Measurements from ENCODE around the gene TMEM107. TPM values are rescaled to one million over a fixed set of nuclear protein-coding genes. Genes with fewer than 3 reads are reported as not detected.

The TMEM107 gene
- total RNA-seq, 1 donor from 2014 or later, result 14.7 TPM

DNA sequence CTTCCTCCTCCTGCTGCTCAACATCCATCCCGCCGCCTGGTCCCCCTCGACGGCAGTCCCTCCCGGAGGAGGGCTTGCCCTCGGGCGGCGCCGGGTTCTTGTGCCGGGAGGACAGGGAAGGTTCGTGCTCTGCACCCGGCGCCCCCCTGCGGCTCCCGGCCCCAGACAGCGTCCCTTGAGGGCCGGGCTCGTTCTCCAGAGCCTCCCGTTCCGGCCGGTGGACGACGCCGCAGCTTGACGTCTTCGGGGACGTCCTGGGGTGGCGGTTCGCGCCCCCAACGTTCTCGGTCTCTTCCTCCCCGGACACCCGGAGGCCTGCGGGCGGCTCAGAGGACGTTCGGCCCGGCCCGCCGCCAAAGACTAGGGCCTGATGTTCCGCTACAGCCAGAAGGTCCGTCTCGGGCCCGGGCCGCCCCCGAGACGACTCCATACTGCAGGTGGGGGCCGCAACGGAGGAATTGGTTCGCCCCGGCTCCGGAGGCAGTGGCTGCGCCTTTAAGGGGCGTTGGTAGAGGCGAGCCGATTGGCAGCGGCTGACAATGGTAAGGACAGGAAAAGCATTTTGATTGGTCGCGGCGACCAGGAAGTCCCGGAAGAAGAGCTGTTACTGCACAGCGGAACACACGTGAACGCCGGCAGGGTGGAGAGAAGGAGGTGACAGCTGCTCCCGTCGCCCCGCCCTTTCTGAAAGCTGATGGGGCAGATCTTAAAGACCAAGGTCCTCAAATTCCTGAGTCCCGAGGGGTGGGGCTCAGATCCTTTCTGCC, 13.7 kb upstream of the TMEM107 start, which contains the start of gene BORCS6:
Gene BORCS6, minus strand, starts transcription at position 470 of the 767 bp plus-strand sequence. Its CDS starts 40 bp downstream, at position 430.
- peak within 1 kb of the TSS; percentile 78 for H3K4me3 ChIP-seq (ENCODE audit: low read depth, low read length)
- H3K27me3 ChIP-seq (ENCODE audit: control insufficient read depth, insufficient read depth, low read length), result no peaks in the 10 kb centered on the region
- peak; percentile 95 for DNase-seq (ENCODE audit: low read depth)
- TF ChIP-seq, protein P1, sequence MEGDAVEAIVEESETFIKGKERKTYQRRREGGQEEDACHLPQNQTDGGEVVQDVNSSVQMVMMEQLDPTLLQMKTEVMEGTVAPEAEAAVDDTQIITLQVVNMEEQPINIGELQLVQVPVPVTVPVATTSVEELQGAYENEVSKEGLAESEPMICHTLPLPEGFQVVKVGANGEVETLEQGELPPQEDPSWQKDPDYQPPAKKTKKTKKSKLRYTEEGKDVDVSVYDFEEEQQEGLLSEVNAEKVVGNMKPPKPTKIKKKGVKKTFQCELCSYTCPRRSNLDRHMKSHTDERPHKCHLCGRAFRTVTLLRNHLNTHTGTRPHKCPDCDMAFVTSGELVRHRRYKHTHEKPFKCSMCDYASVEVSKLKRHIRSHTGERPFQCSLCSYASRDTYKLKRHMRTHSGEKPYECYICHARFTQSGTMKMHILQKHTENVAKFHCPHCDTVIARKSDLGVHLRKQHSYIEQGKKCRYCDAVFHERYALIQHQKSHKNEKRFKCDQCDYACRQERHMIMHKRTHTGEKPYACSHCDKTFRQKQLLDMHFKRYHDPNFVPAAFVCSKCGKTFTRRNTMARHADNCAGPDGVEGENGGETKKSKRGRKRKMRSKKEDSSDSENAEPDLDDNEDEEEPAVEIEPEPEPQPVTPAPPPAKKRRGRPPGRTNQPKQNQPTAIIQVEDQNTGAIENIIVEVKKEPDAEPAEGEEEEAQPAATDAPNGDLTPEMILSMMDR (IDR thresholded peaks at IDR 0.05; ENCODE audit: insufficient read depth, low read length, poor library complexity, severe bottlenecking), result peak; percentile 24
- H3K36me3 ChIP-seq (ENCODE audit: control insufficient read depth, insufficient read depth, low read length), result no peaks in the 10 kb centered on the region

DNA sequence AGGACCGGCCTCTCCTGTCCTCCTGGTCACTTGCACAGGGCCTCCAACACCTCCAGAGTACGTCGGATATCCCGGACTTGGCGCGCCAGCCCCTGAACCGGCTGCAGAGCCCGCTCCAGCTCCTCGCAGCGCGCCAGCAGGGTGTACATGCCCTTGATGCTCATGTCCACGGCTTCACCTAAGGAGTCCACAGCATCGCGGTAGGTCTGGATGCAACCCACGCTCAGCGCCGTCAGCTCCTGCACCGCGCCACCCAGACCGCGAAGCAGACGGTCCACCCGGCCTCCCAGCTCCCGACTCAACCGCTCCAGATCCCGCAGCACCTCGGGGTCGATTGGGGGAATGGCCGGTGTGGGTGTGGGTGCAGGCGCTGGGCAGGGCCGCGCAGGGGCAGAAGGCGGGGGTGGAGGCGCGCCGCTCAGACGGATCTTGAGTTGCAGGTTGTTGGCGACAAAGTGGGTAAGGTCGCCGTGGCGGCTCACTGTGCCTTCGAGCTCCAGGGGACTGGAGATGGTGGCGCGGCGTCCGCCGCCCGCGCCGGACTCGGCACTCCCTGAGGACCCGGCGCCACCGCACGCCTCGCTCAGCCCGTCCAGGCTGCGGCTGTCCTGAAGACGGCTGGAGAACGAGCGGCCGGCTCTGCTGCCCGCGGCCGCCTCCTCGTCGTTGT, 13.0 kb upstream of the TMEM107 start:
- TF ChIP-seq, protein P1 (IDR thresholded peaks at IDR 0.05; ENCODE audit: insufficient read depth, low read length, poor library complexity, severe bottlenecking), result no peak

DNA sequence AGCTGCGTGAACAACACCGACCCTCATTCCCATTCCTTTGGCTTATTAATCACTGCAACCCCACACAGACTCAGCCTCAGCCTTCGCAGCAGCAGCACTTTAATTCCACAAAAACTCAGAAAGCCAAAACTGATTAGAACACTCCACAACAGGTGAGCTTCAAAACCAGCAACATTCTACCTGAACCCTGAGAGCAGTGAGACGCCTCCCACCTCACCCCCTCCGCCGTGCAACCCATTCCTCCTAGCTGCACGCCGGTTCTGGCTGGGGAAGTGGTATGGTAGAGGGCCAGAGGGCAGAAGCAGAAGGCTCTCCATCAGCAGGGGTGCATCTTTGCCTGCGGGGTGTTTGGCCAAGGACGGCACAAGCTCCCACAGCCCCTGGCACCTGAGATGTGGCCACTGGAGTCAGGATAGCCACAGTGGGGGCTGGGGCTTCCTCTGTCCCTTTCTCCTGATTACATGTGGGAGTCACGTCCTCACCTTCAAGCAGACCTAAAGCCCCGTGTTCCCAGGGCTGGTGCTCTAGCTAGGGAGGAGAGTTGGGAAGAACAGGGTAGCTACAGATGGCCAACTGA, 12.2 kb upstream of the TMEM107 start:
- H3K27me3 ChIP-seq (ENCODE audit: control insufficient read depth, insufficient read depth, low read length), result no peaks in the 10 kb centered on the region
- TF ChIP-seq, protein P1 (IDR thresholded peaks at IDR 0.05; ENCODE audit: insufficient read depth, low read length, poor library complexity, severe bottlenecking), result no peak
- no peaks in the 10 kb centered on the region for H3K36me3 ChIP-seq (ENCODE audit: control insufficient read depth, insufficient read depth, low read length)
- DNase-seq (ENCODE audit: low read depth), result no peak
- H3K4me3 ChIP-seq (ENCODE audit: low read depth, low read length), result peak overlapping the region; percentile 78

More for the DNA sequence above, 13.0 kb upstream of the TMEM107 start:
- H3K36me3 ChIP-seq (ENCODE audit: control insufficient read depth, insufficient read depth, low read length), result no peaks in the 10 kb centered on the region
- no peak for DNase-seq (ENCODE audit: low read depth)
- peak overlapping the region; percentile 78 for H3K4me3 ChIP-seq (ENCODE audit: low read depth, low read length)
- H3K27me3 ChIP-seq (ENCODE audit: control insufficient read depth, insufficient read depth, low read length), result no peaks in the 10 kb centered on the region

DNA sequence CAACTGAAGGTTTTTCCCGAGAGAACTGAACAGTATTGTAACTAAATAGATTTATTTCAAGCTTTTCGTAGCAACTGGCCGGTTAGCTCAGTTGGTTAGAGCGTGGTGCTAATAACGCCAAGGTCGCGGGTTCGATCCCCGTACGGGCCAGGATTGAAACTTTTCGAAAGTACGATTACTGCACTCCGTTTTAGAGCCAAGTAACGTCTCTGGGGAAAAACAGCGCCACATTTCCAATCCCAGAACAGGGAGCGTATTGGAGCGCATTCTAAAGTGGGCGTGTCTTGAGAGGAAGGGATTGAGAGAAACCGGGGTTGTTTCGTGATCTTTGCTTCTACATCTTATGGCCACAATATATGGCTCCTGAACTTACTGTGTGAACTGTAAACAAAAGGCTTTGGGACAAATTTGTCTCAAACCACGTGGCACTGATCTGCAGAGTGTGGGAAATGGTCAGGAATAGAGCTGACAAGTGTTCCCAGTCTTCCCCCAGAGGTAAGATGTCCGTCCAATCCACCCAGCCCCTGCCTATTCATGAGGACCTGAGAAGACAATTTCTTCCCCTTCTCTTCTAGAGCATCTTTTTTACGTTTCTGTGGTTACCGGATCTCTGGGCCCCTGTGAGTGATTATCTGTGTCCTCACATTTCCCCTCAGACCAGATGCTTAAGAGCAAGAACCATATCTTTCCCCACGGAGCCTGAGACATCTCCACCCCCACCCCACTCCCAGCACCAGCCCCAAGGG, 11.5 kb upstream of the TMEM107 start:
- Histone ChIP-seq H3K27me3 (ENCODE audit: control insufficient read depth, insufficient read depth, low read length) (no peaks in the 10 kb centered on the region), H3K4me3 (ENCODE audit: low read depth, low read length) (peak overlapping the region; percentile 40), H3K36me3 (ENCODE audit: control insufficient read depth, insufficient read depth, low read length) (no peaks in the 10 kb centered on the region)
- peak; percentile 88 for DNase-seq (ENCODE audit: low read depth)
- TF ChIP-seq, protein P1 (IDR thresholded peaks at IDR 0.05; ENCODE audit: insufficient read depth, low read length, poor library complexity, severe bottlenecking), result no peak

DNA sequence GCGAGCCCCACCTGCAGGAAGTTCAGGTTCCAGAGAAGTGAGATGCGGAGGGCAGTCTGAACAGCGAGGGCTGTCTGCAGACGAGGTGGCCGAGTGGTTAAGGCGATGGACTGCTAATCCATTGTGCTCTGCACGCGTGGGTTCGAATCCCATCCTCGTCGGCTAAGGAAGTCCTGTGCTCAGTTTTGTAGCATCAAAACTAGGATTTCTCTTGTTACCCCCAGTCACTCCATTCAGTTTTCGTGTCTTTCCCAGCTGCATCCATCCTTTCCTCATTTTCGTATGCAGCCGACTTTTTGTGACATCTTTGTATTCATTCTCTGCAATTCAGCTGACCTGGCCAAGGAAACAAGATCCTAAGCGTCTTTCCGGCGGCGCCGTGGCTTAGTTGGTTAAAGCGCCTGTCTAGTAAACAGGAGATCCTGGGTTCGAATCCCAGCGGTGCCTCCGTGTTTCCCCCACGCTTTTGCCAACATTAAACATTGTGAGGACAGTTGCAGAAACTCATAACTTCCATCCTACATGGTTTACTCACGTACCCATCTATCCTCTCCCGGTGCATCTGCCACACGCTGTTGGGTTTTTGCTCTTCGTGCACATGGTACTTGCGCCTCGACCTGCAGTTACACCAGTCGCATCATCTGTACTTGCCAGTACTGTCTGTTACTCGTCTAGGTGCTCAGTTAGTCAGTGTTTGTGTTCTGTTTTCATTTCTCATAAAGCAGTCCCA, 10.8 kb upstream of the TMEM107 start:
- Histone ChIP-seq H3K4me3 (ENCODE audit: low read depth, low read length) (peak overlapping the region; percentile 78), H3K27me3 (ENCODE audit: control insufficient read depth, insufficient read depth, low read length) (no peaks in the 10 kb centered on the region), H3K36me3 (ENCODE audit: control insufficient read depth, insufficient read depth, low read length) (no peaks in the 10 kb centered on the region)
- DNase-seq (ENCODE audit: low read depth), result peak; percentile 72
- TF ChIP-seq, protein P1 (IDR thresholded peaks at IDR 0.05; ENCODE audit: insufficient read depth, low read length, poor library complexity, severe bottlenecking), result peak; percentile 50

Measured in kidney epithelial cell (primary cell).